ENCODE results near the gene NOTUM.

The NOTUM gene

DNA sequence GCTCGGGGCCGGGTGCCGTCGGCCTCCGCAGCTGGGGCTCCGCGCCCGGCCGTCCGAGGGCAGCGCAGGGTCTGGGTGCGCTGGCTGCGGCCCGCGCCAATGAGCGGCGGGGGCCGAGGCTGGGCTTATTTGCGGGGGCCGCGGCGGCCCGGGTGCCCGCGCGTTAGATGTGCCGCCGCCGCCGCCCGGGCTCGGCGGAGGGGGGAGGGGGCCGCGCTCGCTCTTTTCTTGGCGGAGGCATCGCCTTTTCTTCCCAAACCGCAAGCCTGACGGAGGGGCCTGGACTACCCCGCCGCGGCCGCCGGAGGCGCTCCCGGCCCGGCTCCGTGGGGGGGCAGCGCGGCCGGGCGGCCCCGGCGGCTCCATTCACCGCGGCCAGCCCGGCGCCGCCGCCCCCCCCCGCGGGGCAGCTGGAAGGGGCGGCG, at the start of gene NOTUM:
TSS of gene NOTUM (minus strand) at position 101 of the 425 bp plus-strand sequence. CDS start 278 bp downstream, outside the sequence.
- DNase-seq, result no peak

GRCh38 chr17:82009413-82009812, 48.4 kb upstream of the NOTUM start:
- no peak for DNase-seq

DNA sequence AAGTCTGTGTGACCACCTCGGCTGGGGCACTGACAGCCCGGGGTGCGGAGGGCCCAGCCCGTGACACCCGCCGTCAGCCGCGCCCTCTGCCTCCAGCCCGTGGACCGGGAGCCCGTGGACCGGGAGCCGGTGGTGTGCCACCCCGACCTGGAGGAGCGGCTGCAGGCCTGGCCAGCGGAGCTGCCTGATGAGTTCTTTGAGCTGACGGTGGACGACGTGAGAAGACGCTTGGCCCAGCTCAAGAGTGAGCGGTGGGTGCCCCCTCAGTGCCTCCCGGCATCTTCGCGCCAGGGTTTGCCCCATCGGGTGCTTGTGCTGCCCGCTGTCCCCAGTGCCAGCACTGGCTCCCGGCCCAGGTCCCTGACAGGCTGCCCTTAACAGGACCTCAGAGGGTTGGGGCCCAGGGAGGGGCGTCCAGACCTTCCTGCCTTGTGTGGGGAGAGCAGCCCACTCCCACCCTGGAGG, 48.0 kb upstream of the NOTUM start:
- no peak for DNase-seq

- no peak for DNase-seq
Observed at GRCh38 chr17:82008258-82008940, 47.4 kb upstream of the NOTUM start.

- DNase-seq, result no peak
Observed at GRCh38 chr17:82007495-82008257, 46.7 kb upstream of the NOTUM start.

- DNase-seq, result no peak
Observed at GRCh38 chr17:82007228-82007494, 46.2 kb upstream of the NOTUM start.

DNA sequence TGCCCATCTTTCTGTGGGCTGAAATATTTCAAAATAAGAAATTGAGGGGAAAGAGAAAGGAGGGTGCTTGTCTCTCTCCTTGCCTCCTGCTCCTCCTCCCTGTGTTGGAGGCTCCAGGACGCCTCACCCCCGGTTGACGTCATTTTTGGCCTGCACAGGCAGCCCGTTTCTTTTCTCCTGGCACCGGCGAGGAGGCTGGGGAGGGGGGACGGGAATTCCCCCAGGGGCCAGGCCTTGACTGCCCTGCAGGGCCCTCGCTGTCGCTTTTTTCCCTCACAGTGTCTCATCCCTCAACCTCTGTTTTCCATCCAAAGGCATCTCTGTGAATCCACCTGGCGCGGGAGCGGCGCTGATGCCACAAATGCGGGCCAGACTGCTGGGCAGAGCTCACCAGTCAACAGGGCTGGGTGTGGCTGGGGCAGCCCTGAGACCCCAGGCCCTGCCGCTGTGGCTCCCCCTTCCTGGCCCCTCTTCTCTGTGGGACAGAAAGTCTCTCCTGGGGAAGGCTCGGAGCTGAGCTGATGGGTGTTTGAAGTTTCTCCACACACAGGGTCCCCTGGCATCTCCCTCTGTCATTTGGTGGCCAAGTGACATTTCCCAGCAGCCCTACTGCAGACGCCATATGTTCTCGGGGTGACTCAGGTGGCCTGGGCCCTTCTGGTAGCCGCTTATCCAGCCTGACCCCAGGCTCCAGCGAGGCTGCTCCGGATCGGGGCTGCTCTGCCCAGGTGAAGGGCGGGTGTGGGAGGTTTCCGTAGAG, 45.7 kb upstream of the NOTUM start:
- no peak for DNase-seq

DNA sequence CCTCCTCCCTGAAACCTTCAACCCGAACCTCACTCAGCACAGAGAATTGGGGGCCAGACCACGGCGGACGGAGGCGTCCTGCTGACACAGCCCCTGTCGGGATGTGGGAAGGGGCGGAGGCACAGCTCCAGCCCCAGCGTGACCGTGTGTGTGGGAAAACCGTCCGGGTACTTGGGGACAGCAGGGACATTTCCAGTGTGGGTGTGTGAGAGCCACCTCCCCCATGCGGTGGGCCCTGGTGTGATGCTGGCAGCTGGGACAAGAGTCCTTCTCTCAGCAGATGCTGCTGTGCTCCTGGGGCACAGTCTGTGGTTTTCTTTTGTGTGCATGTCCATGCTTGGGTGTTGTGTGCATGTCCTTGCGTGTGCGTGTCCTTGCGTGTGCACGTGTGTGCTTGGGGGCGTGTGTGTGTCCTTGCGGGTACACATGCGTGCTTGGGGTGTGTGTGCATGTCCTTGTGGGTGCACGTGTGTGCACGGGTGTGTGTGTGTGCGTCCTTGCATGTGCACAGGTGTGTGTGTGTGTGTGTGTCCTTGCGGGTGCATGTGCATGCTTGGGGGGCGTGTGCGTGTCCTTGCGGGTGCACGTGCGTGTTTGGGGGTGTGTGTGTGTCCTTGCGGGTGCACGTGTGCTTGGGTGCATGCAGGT, 44.8 kb upstream of the NOTUM start:
- no peak for DNase-seq

GRCh38 chr17:82004517-82005455, 43.8 kb upstream of the NOTUM start:
- DNase-seq, result no peak

DNA sequence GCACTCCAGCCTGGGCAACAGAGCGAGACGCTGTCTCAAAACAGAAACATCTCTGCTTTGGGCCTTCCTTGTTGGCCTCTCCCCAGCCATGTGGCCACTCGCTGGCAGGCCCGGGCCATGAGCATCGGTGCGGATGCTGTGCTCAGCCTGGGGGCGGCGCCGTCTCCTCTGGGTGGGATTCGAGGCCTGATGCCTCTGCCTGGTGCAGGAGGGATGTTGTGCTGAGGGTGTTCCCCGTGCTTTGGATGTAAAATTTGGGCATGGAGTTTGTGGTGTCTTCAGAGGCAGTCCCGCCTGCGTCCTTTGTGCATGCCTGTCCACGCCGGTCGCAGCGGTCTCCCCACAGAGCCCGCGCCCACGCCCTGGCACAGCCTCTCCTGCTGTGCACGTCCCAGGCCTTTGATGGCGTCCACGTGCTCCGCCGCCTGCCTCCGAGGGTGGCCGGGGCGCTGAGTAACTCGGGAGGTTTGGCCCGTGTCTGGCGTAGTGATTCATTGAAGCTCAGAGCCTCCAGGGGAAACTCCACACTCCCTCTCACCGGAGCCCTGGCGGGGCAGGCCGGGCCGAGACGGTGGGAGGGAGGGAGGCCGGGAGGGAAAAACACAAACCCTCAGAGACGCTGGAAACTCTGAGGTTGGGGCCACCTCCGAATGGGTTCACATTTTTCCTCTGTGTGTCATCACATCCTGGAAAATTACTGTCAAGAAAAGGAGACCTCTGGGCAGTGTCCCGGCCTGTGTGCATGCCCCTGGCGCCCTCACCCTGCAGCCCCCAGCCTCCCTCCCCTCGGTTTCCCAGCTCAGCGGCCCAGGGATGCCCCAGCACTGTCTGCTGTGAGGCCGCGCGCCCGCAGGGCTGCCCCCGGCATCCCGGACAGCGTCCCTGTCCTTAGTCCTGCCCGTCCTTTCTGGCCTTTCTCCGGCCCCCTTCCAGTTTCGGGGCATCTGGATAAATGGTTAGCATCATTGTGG, 42.7 kb upstream of the NOTUM start:
- no peak for DNase-seq

- DNase-seq, result no peak
Observed at GRCh38 chr17:82001571-82002056, 40.6 kb upstream of the NOTUM start.

DNA sequence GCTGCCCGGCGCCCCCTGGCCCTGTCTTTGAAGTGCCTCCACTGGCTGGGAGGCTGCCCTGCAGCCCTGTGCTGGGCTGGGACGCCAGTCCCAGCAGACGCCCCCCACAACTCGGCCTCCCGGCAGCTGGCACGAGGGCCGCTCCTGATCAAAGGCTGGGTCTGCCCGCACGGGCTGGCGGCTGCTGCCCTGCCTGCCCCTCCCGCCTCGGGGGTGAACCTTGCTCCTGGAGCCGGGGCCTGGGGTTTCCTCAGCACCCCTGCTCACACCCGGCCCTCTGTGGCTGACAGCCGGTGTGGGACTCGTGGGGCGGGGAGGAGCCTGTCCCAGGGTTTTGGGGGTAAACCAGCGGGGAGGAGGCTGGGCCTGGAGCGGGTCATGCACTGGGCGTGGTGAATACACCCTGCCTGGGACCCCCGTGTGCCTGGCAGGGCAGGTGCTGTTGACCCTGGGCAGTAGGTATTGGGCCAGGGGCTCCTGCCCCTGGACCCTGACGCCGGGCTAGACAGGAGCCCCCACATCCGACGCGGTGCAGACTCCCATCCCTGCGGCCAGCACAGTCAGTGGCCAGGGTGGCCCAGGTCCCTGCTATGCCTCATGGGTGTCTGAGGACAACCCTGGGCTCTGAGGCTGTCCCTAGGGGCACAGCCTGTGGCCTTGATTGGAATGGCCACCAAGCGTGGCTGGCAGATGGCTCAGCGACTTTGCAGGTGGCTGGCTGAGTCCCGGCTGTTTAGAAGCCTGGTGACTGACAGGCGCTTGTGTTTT, 40.0 kb upstream of the NOTUM start:
- no peak for DNase-seq

GRCh38 chr17:81999976-82000802, 39.2 kb upstream of the NOTUM start:
- DNase-seq, result no peak

DNA sequence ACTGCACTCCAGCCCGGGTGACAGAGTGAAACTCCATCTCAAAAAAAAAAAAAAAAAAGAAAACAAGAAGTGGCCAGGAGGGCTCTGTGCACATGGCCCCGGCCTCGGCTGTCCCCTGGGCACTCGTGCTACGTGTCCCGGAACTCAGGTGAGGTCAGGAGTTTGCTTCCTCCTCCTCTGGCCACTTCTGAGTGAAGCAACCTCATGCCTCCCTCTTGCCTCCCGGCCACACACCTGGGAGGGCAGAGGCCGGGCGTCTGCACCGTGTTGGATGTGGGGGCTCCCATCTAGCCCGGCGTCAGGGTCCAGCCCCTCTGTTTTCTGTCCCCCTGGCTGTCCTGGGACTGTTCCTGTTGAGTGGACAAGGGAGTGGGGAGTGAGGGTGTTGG, 38.6 kb upstream of the NOTUM start:
- DNase-seq, result no peak

DNA sequence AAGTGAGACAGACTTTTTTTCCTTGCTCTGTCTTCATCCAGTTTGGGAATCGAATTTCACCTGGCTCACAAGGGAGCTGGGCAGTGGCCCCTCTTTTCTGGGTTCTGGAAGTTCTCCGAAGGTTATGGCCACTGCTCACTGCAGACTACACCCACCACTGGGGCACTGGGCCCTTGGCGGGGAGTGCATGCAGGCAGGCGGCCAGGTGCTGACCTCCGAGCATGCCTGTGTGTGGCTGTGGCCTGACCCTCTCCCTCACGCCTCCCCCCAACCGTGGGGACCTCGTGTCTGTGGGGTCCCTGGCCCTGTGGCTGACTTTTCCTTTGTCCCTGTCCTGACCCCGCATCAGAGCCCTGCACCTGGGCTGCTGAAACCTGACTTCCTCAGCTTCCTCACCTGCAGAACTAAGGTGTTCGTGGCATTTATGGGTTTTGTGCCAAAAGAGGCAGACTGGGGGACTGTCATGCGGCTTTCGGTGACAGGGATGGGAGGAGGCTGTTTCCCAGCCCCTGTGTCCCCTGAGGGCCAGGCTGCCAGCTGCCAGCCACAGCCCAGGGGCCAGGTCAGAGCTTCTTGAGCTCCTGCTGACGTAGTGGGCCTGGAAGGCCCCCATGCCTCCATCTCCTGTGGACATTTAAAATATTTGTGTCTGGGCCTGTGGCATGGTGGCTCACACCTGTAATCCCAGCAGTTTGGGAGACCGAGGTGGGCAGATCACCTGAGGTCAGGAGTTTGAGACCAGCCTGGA, 37.9 kb upstream of the NOTUM start:
- DNase-seq, result no peak

DNA sequence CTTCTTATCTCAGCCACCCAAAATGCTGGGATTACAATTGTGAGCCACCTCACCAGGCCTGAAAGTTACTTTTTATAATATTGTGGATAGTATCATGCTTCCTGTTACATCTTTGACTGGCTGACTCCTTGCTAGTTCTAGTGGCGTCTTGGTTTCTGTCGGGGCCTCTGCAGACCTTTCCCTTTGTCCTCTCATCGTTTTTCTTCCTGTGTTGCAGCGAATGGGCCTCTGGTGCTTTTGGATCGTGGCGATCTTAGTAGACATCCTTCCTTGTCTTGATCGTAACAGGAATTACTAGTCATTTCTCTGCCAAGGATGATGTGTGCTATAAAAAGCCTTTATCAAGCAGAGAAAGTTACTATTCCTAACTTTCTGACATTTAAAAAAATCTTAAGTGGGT, 37.2 kb upstream of the NOTUM start:
- DNase-seq, result no peak

DNA sequence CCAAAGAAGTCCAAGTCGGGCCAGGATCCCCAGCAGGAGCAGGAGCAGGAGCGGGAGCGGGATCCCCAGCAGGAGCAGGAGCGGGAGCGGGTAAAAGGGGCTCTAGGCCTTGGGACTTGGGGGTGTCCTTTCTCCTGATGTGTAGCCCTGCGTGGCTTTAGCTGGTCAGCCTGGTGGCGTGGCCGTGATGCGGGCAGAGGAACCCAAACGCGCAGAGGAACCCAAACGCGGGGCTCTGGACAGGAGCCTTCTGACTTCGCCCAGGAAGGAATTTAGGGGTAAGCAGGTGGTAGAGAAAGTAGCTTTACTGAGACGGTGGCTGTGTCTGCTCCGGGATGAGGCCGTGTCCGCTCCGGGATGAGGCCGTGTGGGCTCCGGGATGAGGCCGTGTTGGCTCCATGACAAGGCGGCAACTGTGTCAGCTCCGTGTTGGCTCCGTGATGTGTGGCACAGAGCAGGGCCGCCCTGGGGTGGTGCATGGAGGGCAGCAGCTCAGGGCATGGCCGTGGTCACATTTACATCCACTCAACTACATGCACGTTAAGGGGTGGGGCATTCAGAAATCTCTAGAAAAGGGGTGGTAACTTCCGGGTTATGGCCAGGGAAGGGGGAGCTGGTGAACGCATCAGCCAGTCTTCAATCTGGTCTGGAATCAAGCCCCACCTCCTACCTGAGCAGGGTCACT, 35.9 kb upstream of the NOTUM start:
- DNase-seq, result no peak

All from CD4-positive, alpha-beta T cell treated with Interferon gamma for 1 hour (primary cell).